HG02938 (cell line): Measurements from ENCODE around the gene HEATR1.
"Not testable (repeated sequence)": the region's sequence is repeated elsewhere in the genome, so short reads cannot be mapped to it uniquely, and the experiment has no call there.

Experiments used
- ATAC-seq: cut with Tn5 transposase; IDR thresholded peaks from one replicate; pipeline ENCODE4 v1.9.1; 2021; ENCODE audit warnings: mild to moderate bottlenecking, moderate library complexity; ENCODE audit not compliant: unreplicated experiment

HEATR1 gene

DNA sequence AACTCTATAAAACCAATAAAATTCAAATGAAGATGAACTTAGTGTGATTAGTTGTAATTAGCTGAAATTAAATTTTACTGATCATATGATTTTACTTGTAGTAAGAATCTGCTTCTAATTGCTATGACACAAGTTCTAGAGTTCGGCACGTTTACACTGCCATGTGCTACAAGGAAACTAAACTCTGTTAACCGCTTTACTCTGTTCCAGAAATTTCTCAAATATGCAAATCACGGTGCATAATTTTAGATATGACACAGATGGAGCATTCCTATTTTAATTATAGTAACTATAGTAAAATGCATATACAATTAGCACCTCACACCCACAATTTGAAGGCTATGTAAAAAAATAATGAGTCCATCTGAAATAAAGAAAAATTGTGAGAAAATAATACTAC is 14.8 kb downstream of the HEATR1 start:
- ATAC-seq = no peak

DNA sequence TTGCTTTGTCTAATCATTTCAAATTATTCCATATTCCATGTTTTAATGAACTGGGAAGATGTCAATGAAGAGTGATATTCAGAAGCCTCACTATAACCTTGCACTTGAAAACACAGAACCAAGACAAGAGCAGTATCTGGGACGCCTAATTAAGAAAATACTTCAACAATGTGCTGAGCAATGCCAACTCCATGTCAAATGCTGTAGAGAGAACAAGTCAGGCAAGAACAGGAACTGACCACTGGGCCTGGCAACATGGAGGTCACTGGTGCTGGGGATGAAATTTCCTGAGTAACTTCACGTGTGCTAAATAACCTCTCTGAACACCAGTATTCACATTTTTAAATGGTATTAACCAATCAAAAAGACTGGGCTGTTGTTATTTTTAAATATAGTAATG is 22.8 kb downstream of the HEATR1 start:
- ATAC-seq = no peak

DNA sequence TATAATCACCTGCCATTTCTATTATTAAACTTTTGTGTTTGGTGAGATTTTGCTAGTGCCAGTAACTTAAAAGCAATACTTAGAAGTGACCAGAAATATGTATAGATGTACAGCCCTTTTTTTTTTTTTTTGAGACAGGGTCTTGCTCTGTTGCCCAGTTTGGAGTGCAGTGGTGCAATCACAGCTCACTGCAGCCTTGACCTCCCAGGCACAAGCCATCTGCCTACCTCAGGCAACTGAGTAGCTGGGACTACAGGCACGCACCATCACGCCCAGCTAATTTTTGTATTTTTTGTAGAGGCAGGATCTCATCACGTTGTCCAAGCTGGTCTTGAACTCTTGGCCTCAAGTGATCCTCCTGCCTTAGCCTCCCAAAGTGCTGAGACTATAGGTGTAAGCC is 23.9 kb downstream of the HEATR1 start:
- ATAC-seq = not testable (repeated sequence)

- ATAC-seq = no peak
Measured at GRCh38 chr1:236578661-236579060, 25.7 kb downstream of the HEATR1 start.

- not testable (repeated sequence) for ATAC-seq
Measured at GRCh38 chr1:236577041-236577440, 27.3 kb downstream of the HEATR1 start.

- ATAC-seq = no peak
Measured at GRCh38 chr1:236576004-236576403, 28.3 kb downstream of the HEATR1 start.

GRCh38 chr1:236575523-236575922 is 28.8 kb downstream of the HEATR1 start:
- no peak for ATAC-seq

DNA sequence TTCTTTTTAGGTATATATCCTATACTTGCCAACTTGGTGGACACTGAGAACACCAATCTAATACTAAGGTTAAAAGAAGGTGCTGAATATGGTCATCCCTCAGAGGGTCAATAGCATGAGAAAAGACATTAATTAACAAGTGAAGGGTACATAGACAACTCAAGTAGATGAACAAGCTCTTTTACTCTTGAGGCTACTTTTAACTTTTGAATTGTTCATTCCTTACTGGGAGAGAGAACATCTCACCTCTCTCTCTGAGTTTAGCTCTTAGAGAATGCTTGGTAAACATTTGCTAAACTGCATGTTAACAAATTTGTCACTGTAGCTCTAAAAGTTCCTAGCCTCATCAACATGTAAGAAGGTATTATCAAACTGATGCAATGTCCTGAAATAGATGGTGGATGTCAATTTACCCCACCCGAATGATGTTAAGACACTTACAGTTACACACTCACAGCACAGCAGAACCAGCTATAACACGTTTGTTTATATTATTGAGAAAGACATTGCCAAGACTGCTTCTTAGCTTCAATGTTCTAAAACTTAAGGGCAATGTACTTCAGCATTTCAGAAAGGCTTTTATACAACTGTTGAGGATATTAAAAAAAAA is 35.9 kb downstream of the HEATR1 start:
- ATAC-seq = no peak

DNA sequence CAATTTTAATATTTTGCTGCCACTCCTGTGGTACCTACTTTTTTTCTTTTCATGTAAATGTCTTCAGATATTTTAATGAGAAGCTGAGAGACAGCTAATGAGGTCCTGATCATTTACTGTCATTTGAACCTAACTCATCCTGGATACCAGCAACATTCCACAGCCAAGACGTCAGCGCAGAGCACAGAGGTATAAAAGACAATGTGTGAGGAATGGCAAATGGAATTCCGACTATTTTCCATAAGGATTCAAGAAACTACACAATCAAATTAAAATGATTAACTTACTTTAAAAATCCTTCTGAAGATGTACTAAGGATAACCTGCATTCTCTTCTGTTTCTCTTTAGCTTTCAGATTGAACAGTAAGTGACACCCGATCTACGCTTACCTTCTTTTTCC is 38.8 kb downstream of the HEATR1 start:
- no peak for ATAC-seq

GRCh38 chr1:236561976-236562375 is 42.3 kb downstream of the HEATR1 start:
- ATAC-seq = no peak

- no peak for ATAC-seq
Measured at GRCh38 chr1:236560213-236560771, 44.0 kb downstream of the HEATR1 start.

DNA sequence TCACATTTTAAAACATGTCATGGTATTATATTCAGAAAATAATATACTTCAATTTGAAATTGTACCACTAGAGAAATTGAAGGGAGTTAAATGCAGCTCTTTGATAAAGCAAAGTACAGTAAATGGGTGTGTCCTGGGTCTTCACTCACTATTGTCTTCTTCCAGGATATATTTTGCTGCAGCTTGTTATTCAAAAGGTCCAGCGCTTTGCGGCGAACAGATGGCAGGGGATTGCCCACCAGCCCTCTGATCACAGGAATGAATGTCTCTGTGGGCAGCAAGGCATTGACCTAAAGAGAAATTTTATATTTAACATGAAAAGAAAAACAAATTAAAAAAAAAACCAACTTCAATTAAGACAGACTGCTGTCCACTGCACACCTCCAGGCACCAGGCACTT is 45.5 kb downstream of the HEATR1 start:
- no peak for ATAC-seq

- ATAC-seq = no peak
Measured at GRCh38 chr1:236558081-236558480, 46.2 kb downstream of the HEATR1 start.

DNA sequence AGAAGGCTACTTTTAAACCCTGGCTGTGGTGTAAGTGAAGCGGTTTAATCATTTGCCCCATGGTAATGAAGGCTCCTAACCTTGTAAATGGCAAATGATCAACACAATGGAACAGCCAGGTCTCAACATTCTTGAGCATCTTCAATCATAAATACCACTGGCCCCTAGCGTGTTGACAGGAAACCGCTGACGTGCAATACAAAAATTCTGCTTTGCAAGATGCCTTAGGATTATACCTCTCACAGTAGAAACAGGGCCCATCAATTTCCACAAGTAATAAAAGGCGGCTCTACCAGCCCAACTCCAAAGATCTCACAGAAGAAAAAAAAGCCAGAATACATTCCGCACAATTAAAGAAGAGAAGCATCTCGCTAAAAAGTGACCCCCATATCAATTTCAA is 47.7 kb downstream of the HEATR1 start:
- ATAC-seq = no peak

GRCh38 chr1:236553370-236553769 is 50.9 kb downstream of the HEATR1 start:
- no peak for ATAC-seq

GRCh38 chr1:236552901-236553300 is 51.4 kb downstream of the HEATR1 start:
- no peak for ATAC-seq

DNA sequence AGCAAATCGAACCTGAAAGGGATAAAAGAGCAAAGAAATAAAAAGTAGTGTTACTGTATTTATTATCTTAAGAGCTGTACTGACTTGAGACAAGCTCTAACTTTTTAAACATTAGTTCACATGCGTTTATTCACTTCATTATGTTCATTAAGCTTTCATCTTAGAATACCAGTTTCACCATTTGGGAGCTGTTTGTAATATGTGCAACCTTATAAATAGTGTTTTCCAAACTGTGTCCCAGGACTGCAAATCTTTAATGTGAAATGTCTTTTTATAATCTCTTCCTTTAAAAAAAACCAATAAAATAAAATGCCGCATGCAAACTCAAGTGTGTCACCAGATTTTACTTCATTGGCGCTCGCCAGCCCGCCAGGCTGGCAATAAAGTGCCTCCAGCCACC is 52.2 kb downstream of the HEATR1 start:
- ATAC-seq = no peak

DNA sequence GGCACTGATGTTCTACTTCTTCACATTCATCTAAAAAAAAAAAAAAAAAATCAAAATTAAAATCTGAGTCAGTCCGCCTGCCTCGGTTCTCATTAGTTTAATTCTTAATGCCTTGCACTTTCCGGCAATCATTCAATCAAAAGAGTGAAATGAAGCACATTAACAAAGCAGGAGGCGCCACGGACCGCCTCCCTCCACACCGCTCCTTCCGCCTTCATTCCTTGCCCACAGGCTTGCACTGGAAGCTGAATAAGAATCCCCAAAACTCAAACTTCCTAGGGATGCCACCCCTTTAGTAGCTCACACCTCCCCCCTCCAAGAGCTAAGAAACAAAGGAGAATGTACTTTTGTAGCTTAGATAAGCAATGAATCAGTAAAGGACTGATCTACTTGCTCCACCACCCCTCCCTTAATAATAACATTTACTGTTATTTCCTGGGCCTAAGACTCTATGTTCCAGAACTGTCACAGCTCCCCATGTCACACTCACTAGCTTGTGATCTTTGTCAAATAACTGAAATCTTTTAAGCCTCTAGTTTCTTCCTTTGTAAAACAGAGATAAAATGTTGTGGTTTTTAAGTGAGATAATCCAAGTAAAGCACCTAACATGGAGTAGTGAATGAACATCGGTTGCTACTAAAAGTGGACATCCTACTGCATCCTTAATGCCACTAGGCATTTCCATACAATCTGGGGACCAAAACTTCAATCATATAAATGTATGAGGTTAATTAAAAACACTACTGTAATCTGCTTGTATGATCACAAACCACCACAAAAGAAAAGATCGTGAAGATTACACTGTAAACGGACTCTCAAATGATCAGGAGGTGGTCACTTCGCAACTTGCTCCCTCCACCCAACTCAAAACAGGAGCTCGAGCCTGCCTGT is 53.1 kb downstream of the HEATR1 start:
- ATAC-seq = no peak

DNA sequence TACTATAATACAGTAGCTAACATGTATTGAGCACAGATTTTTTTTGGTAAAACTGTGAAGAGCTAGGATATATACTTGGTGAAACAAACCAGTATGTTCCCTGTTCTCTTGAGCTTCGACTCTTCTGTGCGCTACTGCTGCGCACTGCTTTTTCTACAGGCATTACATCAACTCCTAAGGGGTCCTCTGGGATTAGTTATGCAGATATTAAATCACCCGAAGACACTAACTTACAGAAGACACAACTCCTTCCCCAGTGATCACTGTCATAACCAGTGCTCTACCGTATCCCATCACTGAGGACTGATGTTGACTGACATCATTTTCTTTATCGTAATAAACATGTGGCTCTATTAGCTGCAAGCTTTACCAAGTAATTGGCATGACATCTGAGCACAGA is 55.9 kb downstream of the HEATR1 start:
- ATAC-seq = no peak

GRCh38 chr1:236545621-236546169 is 58.6 kb downstream of the HEATR1 start:
- no peak for ATAC-seq

GRCh38 chr1:236543065-236543669 is 61.1 kb downstream of the HEATR1 start:
- no peak for ATAC-seq
